Sigmoid colon (tissue), 4 donors: ENCODE results near the gene ADAM23.

ENCODE experiments used
- CTCF ChIP-seq, 4 experiments: fragments of 450-650 bp in 3 of 4; fragments of 200-600 bp in 1 of 4; IDR thresholded peaks; one replicate each; pipeline ENCODE4 v1.5.1; 2016 to 2019; ENCODE audit warnings: antibody characterized with exemption in 4 of 4, mild to moderate bottlenecking in 3 of 4, moderate library complexity in 2 of 4
- EP300 ChIP-seq, 4 donors: sonication (generic); formaldehyde crosslinking; IDR thresholded peaks; one replicate each; pipeline ENCODE4 v1.6.1; 2017; ENCODE audit warnings: antibody characterized with exemption in 4 of 4

GRCh38 chr2:206614811-206615210 lies 171.5 kb downstream of the ADAM23 start:
- TF ChIP-seq EP300 (IDR thresholded peaks at IDR 0.05) (no peak), CTCF (IDR thresholded peaks at IDR 0.05) (no peak)
